NCI-H345 (cell line): Measurements from ENCODE around the gene SLC23A3.
"Not testable (repeated sequence)": the region's sequence is repeated elsewhere in the genome, so short reads cannot be mapped to it uniquely, and the experiment has no call there.

Experiments used
- DNase-seq: peaks from one replicate; lab custom pipeline; 2025; lab: John Stamatoyannopoulos, UW

Gene SLC23A3

GRCh38 chr2:219204425-219205164 lies 34.8 kb upstream of the SLC23A3 start:
- no peak for DNase-seq

GRCh38 chr2:219201331-219201730 lies 31.5 kb upstream of the SLC23A3 start:
- not testable (repeated sequence) for DNase-seq

- not testable (repeated sequence) for DNase-seq
Observed at GRCh38 chr2:219200502-219201326, 30.9 kb upstream of the SLC23A3 start.

GRCh38 chr2:219199470-219200211 lies 29.8 kb upstream of the SLC23A3 start:
- no peak for DNase-seq

- DNase-seq, result no peak
Observed at GRCh38 chr2:219198974-219199373, 29.1 kb upstream of the SLC23A3 start.

GRCh38 chr2:219197388-219197787 lies 27.6 kb upstream of the SLC23A3 start:
- no peak for DNase-seq

- no peak for DNase-seq
Observed at GRCh38 chr2:219186754-219187456, 17.1 kb upstream of the SLC23A3 start.

GRCh38 chr2:219184121-219184520 lies 14.3 kb upstream of the SLC23A3 start:
- DNase-seq, result no peak

GRCh38 chr2:219183151-219183772 lies 13.4 kb upstream of the SLC23A3 start:
- no peak for DNase-seq

- DNase-seq, result no peak
Observed at GRCh38 chr2:219182331-219183150, 12.7 kb upstream of the SLC23A3 start.

GRCh38 chr2:219181531-219181930 lies 11.7 kb upstream of the SLC23A3 start:
- DNase-seq, result no peak

- DNase-seq, result no peak
Observed at GRCh38 chr2:219180961-219181360, 11.1 kb upstream of the SLC23A3 start.

- DNase-seq, result no peak
Observed at GRCh38 chr2:219179601-219180465, 10.0 kb upstream of the SLC23A3 start.

GRCh38 chr2:219178377-219179175 lies 8.7 kb upstream of the SLC23A3 start:
- peak; percentile 36 for DNase-seq

GRCh38 chr2:219177552-219178376 lies 7.9 kb upstream of the SLC23A3 start, which contains the start of gene RETREG2:
Gene RETREG2 (plus strand): TSS chr2:219178275. CDS start chr2:219178353, 78 bp downstream.
- DNase-seq, result peak; percentile 88

GRCh38 chr2:219176818-219177551 lies 7.2 kb upstream of the SLC23A3 start, which contains the start of gene CNPPD1:
Gene CNPPD1 (minus strand): TSS chr2:219176925. CDS start chr2:219176828, 97 bp downstream.
- DNase-seq, result peak; percentile 88
